Stimulated activated CD8-positive, alpha-beta memory T cell treated with anti-CD3 and anti-CD28 coated beads, Interleukin-15, amount 100 ng/mL, for 24 hours (primary cell): Measurements from ENCODE around the gene ST3GAL4.

Source experiments
- DNase-seq: peaks from one replicate; pipeline ENCODE4 v3.0.0-alpha.2; 2020; ENCODE audit warnings: low read depth

The ST3GAL4 gene

GRCh38 chr11:126329644-126330211 is 25.8 kb upstream of the ST3GAL4 start:
- no peak for DNase-seq

GRCh38 chr11:126331286-126331685 is 24.2 kb upstream of the ST3GAL4 start:
- DNase-seq = no peak

GRCh38 chr11:126332221-126332711 is 23.2 kb upstream of the ST3GAL4 start:
- no peak for DNase-seq

GRCh38 chr11:126333142-126333541 is 22.3 kb upstream of the ST3GAL4 start:
- no peak for DNase-seq

- no peak for DNase-seq
Measured at GRCh38 chr11:126334659-126335462, 20.6 kb upstream of the ST3GAL4 start.

GRCh38 chr11:126335463-126335760 is 20.1 kb upstream of the ST3GAL4 start:
- no peak for DNase-seq

- no peak for DNase-seq
Measured at GRCh38 chr11:126336138-126336541, 19.3 kb upstream of the ST3GAL4 start.

- no peak for DNase-seq
Measured at GRCh38 chr11:126336671-126337101, 18.8 kb upstream of the ST3GAL4 start.

- DNase-seq = no peak
Measured at GRCh38 chr11:126337126-126337473, 18.4 kb upstream of the ST3GAL4 start.

GRCh38 chr11:126337474-126338241 is 17.8 kb upstream of the ST3GAL4 start:
- no peak for DNase-seq

- DNase-seq = no peak
Measured at GRCh38 chr11:126338346-126339055, 17.0 kb upstream of the ST3GAL4 start.

- DNase-seq = no peak
Measured at GRCh38 chr11:126339073-126339862, 16.2 kb upstream of the ST3GAL4 start.

- no peak for DNase-seq
Measured at GRCh38 chr11:126339863-126340434, 15.5 kb upstream of the ST3GAL4 start.

GRCh38 chr11:126340960-126341606 is 14.4 kb upstream of the ST3GAL4 start:
- DNase-seq = no peak

- DNase-seq = no peak
Measured at GRCh38 chr11:126341760-126342161, 13.7 kb upstream of the ST3GAL4 start.

- no peak for DNase-seq
Measured at GRCh38 chr11:126343051-126343450, 12.4 kb upstream of the ST3GAL4 start.

- no peak for DNase-seq
Measured at GRCh38 chr11:126344141-126345080, 11.1 kb upstream of the ST3GAL4 start.

- no peak for DNase-seq
Measured at GRCh38 chr11:126345283-126345682, 10.2 kb upstream of the ST3GAL4 start.

GRCh38 chr11:126345759-126346585 is 9.5 kb upstream of the ST3GAL4 start:
- no peak for DNase-seq
